ENCODE results near the gene LIPF.

- no peak for TF ChIP-seq ZNF629 (tag by site-specific recombination; IDR thresholded peaks at IDR 0.05)
- TF ChIP-seq CTCF (tag by site-specific recombination; IDR thresholded peaks at IDR 0.05): no peak
- no peak for TF ChIP-seq ZBTB8A (tag by site-specific recombination; IDR thresholded peaks at IDR 0.05)
- no peak for TF ChIP-seq ZNF311 (tag by site-specific recombination; IDR thresholded peaks at IDR 0.05; ENCODE audit: borderline replicate concordance)
- TF ChIP-seq ZFP41 (tag by site-specific recombination; IDR thresholded peaks at IDR 0.05; ENCODE audit: borderline replicate concordance): no peak
- no peak for TF ChIP-seq YY1 (tag by site-specific recombination; IDR thresholded peaks at IDR 0.05)
- no peak for TF ChIP-seq ZNF610 (tag by site-specific recombination; IDR thresholded peaks at IDR 0.05; ENCODE audit: borderline replicate concordance)
- no peak for TF ChIP-seq ZBTB21 (tag by site-specific recombination; IDR thresholded peaks at IDR 0.05)
- TF ChIP-seq ATF2 (tag by site-specific recombination; IDR thresholded peaks at IDR 0.05; ENCODE audit: low read depth): no peak
Observed at GRCh38 chr10:88642209-88642608, 22.0 kb upstream of the LIPF start.
